Measurements from ENCODE around the gene DFFA. TPM values are rescaled to one million over a fixed set of nuclear protein-coding genes. Genes with fewer than 3 reads are reported as not detected.
"Not testable (repeated sequence)": the region's sequence is repeated elsewhere in the genome, so short reads cannot be mapped to it uniquely, and the experiment has no call there.

DFFA gene
- total RNA-seq, 1 experiment from 2014 or later = 49.7 TPM

DNA sequence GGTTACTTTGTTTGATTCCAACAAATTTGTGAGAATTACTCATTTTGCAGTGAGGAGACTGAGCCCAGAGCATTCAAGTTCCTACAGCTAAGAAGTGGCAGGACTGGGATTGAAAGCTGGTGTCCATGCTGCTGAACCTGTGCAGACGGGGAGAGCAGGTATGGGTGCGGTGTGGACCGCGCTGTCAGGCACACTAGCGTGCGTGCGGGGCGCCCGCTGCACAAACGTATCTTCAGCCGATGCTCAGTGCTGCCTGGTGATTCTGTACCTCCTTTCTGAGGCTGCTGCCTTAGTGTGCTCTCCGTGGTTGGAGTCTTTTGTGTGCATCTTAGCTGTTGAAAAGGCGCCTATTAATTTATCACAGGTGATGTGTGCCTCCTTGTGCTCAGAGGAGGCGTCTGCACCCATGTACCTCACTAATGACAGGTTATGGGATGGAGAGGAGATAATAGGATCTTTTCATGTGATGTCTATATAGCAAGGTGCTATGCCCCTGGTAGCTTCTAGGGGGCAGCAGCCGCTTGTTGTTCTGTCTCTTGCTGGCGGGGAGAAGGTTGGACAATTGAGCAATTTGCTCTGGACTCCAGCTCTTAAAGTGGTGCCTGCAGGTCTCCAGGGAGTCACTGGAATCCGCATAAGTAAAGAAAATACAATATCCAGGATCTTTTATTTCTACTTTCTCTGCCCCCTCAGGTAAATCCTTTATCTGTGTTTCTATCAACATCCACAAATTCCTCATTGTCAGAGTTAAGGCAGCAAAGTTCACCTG lies 35.0 kb upstream of the DFFA start:
- no peaks in the 10 kb centered on the region for H3K36me3 ChIP-seq (ENCODE audit: insufficient read depth, low read length, poor library complexity, severe bottlenecking)
- no peaks in the 10 kb centered on the region for H3K9me3 ChIP-seq (ENCODE audit: low read depth, low read length, poor library complexity, severe bottlenecking)
- TF ChIP-seq EZH2 (IDR thresholded peaks at IDR 0.05; ENCODE audit: borderline replicate concordance, low read depth, low read length, poor library complexity, severe bottlenecking) = no peak
- TF ChIP-seq, protein P1, sequence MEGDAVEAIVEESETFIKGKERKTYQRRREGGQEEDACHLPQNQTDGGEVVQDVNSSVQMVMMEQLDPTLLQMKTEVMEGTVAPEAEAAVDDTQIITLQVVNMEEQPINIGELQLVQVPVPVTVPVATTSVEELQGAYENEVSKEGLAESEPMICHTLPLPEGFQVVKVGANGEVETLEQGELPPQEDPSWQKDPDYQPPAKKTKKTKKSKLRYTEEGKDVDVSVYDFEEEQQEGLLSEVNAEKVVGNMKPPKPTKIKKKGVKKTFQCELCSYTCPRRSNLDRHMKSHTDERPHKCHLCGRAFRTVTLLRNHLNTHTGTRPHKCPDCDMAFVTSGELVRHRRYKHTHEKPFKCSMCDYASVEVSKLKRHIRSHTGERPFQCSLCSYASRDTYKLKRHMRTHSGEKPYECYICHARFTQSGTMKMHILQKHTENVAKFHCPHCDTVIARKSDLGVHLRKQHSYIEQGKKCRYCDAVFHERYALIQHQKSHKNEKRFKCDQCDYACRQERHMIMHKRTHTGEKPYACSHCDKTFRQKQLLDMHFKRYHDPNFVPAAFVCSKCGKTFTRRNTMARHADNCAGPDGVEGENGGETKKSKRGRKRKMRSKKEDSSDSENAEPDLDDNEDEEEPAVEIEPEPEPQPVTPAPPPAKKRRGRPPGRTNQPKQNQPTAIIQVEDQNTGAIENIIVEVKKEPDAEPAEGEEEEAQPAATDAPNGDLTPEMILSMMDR (conservative IDR thresholded peaks at IDR 0.05; ENCODE audit: low read depth, low read length) = peak; percentile 93
- DNase-seq (ENCODE audit: low spot score) = peak; percentile 85
- intact Hi-C loops (cut with micrococcal nuclease; ENCODE audit: unreplicated experiment) = no loop called here
- no peak overlapping the region for H3K4me3 ChIP-seq (ENCODE audit: low read depth, low read length, poor library complexity, severe bottlenecking)
- POLR2A ChIA-PET (ENCODE audit: low non-redundant PET) = no interaction called here
- H3K4me1 ChIP-seq (ENCODE audit: insufficient read depth, low read length, poor library complexity, severe bottlenecking) = peaks cover 42% of the 10 kb centered on the region
- CTCF ChIA-PET = interaction anchor here (0.9 to 1.6 kb wide), 3 partner anchors 12 to 435 kb away, joined by 3 to 4 read pairs (median 3); no protein-coding TSS in a partner anchor
- no peak overlapping the region for H3K27ac ChIP-seq (ENCODE audit: low read depth, low read length, poor library complexity, severe bottlenecking)
- no peaks in the 10 kb centered on the region for H3K27me3 ChIP-seq (replicated peaks; ENCODE audit: insufficient read depth, low read depth, low read length, poor library complexity)
- no TSS peak for BruUV-seq (replicated peaks)

DNA sequence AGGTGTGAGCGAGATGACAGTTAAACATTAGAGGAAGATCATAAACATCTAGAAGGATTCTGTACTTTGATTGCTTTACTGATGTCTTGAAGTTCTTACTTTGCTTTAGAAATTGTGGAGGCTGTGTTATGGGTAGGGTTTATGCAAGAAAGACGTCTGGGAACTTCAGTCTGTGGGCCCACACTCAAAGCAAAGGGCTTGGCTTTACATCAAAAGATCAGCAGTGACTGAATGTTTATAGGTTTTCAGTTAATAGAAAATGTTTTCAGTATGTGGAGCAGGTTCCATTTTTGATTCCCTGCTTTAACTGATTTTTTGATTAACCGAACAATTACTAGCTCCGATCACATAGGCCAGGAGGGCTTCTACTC lies 34.3 kb upstream of the DFFA start:
- POLR2A ChIA-PET (ENCODE audit: low non-redundant PET) = no interaction called here

DNA sequence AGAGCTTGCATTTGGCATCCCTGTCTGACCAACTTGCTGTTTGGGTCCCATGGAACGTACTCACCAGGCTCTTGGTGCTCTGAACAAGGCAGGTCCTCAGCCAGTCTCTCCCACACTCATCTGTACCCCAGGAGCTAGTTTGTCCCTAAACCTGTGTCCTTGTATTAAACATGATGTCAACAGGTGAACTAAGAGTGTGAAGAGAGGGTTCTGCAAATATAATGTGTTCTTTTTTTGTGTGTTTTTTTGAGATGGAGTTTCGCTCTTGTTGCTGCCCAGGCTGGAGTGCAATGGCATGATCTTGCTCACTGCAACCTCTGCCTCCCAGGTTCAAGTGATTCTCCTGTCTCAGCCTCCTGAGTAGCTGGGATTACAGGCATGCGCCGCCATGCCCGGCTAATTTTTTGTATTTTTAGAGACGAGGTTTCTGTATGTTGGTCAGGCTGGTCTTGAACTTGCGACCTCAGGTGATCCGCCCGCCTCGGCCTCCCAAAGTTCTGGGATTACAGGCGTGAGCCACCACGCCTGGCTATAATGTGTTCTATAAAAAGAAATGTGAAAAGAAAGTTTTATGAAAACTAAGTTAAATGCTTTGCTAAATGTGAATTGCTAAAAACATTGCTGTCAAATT lies 33.8 kb upstream of the DFFA start:
- POLR2A ChIA-PET (ENCODE audit: low non-redundant PET) = not testable (repeated sequence)
- H3K4me1 ChIP-seq (ENCODE audit: insufficient read depth, low read length, poor library complexity, severe bottlenecking) = peaks cover 34% of the 10 kb centered on the region

More for the DNA sequence above, 34.3 kb upstream of the DFFA start:
- Histone ChIP-seq H3K27ac (ENCODE audit: low read depth, low read length, poor library complexity, severe bottlenecking) (no peak overlapping the region), H3K36me3 (ENCODE audit: insufficient read depth, low read length, poor library complexity, severe bottlenecking) (no peaks in the 10 kb centered on the region), H3K4me1 (ENCODE audit: insufficient read depth, low read length, poor library complexity, severe bottlenecking) (peaks cover 39% of the 10 kb centered on the region), H3K27me3 (replicated peaks; ENCODE audit: insufficient read depth, low read depth, low read length, poor library complexity) (no peaks in the 10 kb centered on the region), H3K4me3 (ENCODE audit: low read depth, low read length, poor library complexity, severe bottlenecking) (no peak overlapping the region), H3K9me3 (ENCODE audit: low read depth, low read length, poor library complexity, severe bottlenecking) (no peaks in the 10 kb centered on the region)
- no peak for TF ChIP-seq EZH2 (IDR thresholded peaks at IDR 0.05; ENCODE audit: borderline replicate concordance, low read depth, low read length, poor library complexity, severe bottlenecking)
- TF ChIP-seq, protein P1 (conservative IDR thresholded peaks at IDR 0.05; ENCODE audit: low read depth, low read length) = no peak
- CTCF ChIA-PET = no interaction called here
- BruUV-seq (replicated peaks) = no TSS peak
- no peak for DNase-seq (ENCODE audit: low spot score)
- intact Hi-C loops (cut with micrococcal nuclease; ENCODE audit: unreplicated experiment) = no loop called here

More for the DNA sequence above, 33.8 kb upstream of the DFFA start:
- H3K36me3 ChIP-seq (ENCODE audit: insufficient read depth, low read length, poor library complexity, severe bottlenecking); BruUV-seq (replicated peaks); DNase-seq (ENCODE audit: low spot score); H3K9me3 ChIP-seq (ENCODE audit: low read depth, low read length, poor library complexity, severe bottlenecking); intact Hi-C loops (cut with micrococcal nuclease; ENCODE audit: unreplicated experiment); H3K27me3 ChIP-seq (replicated peaks; ENCODE audit: insufficient read depth, low read depth, low read length, poor library complexity); H3K4me3 ChIP-seq (ENCODE audit: low read depth, low read length, poor library complexity, severe bottlenecking); H3K27ac ChIP-seq (ENCODE audit: low read depth, low read length, poor library complexity, severe bottlenecking): not testable (repeated sequence)
- CTCF ChIA-PET = interaction anchor here (0.7 kb wide), 1 partner anchor 23 kb away, joined by 4 read pairs; no protein-coding TSS in a partner anchor
